Endothelial cell of umbilical vein (primary cell): ENCODE data around the gene LLGL2. TPM values are rescaled to one million over a fixed set of nuclear protein-coding genes. Genes with fewer than 3 reads are reported as not detected.

Experiments used
- BruUV-seq: library from RNA; stranded (reverse); fragments of 400-500 nt; replicated peaks from 2 replicates; lab custom pipeline; 2021; lab: Mats Ljungman, UMichigan
- CTCF ChIA-PET: fragments of 300-600, 350-600 bp; sonication (Branson Sonifier 250); formaldehyde crosslinking; loops from one replicate; lab custom pipeline; 2021; ENCODE audit warnings: antibody characterized with exemption, inconsistent platforms; lab: Charles Lee
- POLR2A ChIA-PET: fragments of 300-600, 350-600 bp; sonication (Branson Sonifier 250); formaldehyde crosslinking; loops from one replicate; lab custom pipeline; 2021; ENCODE audit warnings: antibody characterized with exemption, inconsistent platforms; lab: Charles Lee
- DNase-seq: peaks from one replicate; pipeline ENCODE4 v3.0.0-alpha.2; 2011; ENCODE audit warnings: low read depth, low spot score
- FAIRE-seq: peaks from 2 replicates; lab custom pipeline; 2011; peaks lifted over from hg19 to GRCh38; lab: Jason Lieb, UNC
- H2AFZ ChIP-seq: 2 replicates; pipeline ENCODE4 v1.6.0; 2012; ENCODE audit warnings: low read depth, low read length, control low read depth, inconsistent platforms
- H3K27ac ChIP-seq: 2 replicates; pipeline ENCODE4 v1.5.1; 2011; ENCODE audit warnings: low read depth, mild to moderate bottlenecking, control low read depth, low read length, moderate library complexity; ENCODE audit not compliant: insufficient read depth
- H3K27me3 ChIP-seq, 2 experiments: 2 replicates each; pipeline versions ENCODE4 v1.6.0 to v1.6.1; 2011; ENCODE audit warnings: low read length in 2 of 2, mixed read lengths in 1 of 2; ENCODE audit not compliant: control insufficient read depth in 2 of 2, insufficient read depth in 2 of 2
- H3K36me3 ChIP-seq, 2 experiments: 2 replicates in 1 of 2; 3 replicates in 1 of 2; pipeline ENCODE4 v1.5.1; 2011; ENCODE audit warnings: low read length in 2 of 2, mild to moderate bottlenecking in 1 of 2, moderate library complexity in 1 of 2; ENCODE audit not compliant: control insufficient read depth in 2 of 2, insufficient read depth in 2 of 2; ENCODE audit errors: extremely low read depth in 1 of 2
- H3K4me1 ChIP-seq: 3 replicates; pipeline ENCODE4 v1.5.1; 2011; ENCODE audit warnings: mild to moderate bottlenecking, low read length; ENCODE audit not compliant: control insufficient read depth, insufficient read depth; ENCODE audit errors: extremely low read depth
- H3K4me2 ChIP-seq: 2 replicates; pipeline ENCODE4 v1.6.1; 2011; ENCODE audit warnings: low read length, control low read depth, mixed read lengths; ENCODE audit not compliant: insufficient read depth
- H3K4me3 ChIP-seq, 3 experiments: fragments of 200-600 bp in 1 of 3; sonication (generic), shearing (Covaris generic) in 1 of 3; replicated peaks in 1 of 3; 2 replicates each; pipeline ENCODE4 v1.5.1; 2011 to 2016; ENCODE audit warnings: control low read depth in 3 of 3, low read length in 3 of 3, mild to moderate bottlenecking in 2 of 3, inconsistent platforms in 1 of 3, low read depth in 1 of 3, moderate library complexity in 1 of 3; ENCODE audit not compliant: insufficient read depth in 1 of 3
- H3K79me2 ChIP-seq: 2 replicates; pipeline ENCODE4 v1.6.0; 2012; ENCODE audit warnings: low read length, inconsistent platforms; ENCODE audit not compliant: control insufficient read depth, insufficient read depth
- H3K9ac ChIP-seq: replicated peaks from 2 replicates; pipeline ENCODE3; 2011; ENCODE audit warnings: low read length, control low read depth; ENCODE audit not compliant: insufficient read depth; ENCODE audit errors: extremely low read depth
- H3K9me1 ChIP-seq: replicated peaks from 3 replicates; pipeline ENCODE4 v1.6.0; 2011; ENCODE audit warnings: mild to moderate bottlenecking, low read length; ENCODE audit not compliant: control insufficient read depth, insufficient read depth; ENCODE audit errors: extremely low read depth
- H3K9me3 ChIP-seq: replicated peaks from 2 replicates; pipeline ENCODE4 v1.5.1; 2012; ENCODE audit warnings: low read length, inconsistent platforms; ENCODE audit not compliant: control insufficient read depth, insufficient read depth
- H4K20me1 ChIP-seq: replicated peaks from 2 replicates; pipeline ENCODE3; 2011; ENCODE audit warnings: mild to moderate bottlenecking, low read length; ENCODE audit not compliant: control insufficient read depth, insufficient read depth; ENCODE audit errors: extremely low read depth
- CTCF ChIP-seq, 2 donors: IDR thresholded peaks; 1 replicate in 1 of 2; 2 replicates in 1 of 2; pipeline ENCODE4 v1.5.1; 2011; ENCODE audit warnings: low read length in 2 of 2, mild to moderate bottlenecking in 2 of 2, moderate library complexity in 2 of 2, control low read depth in 1 of 2, inconsistent platforms in 1 of 2, low read depth in 1 of 2; ENCODE audit not compliant: insufficient read depth in 1 of 2; ENCODE audit errors: extremely low read depth in 1 of 2
- EZH2 ChIP-seq: IDR thresholded peaks from 2 replicates; pipeline ENCODE4 v1.6.1; 2012; ENCODE audit warnings: borderline replicate concordance, low read depth, mild to moderate bottlenecking, moderate library complexity, low read length, inconsistent platforms; ENCODE audit not compliant: severe bottlenecking
- FOS ChIP-seq: IDR thresholded peaks from 2 replicates; pipeline ENCODE4 v1.6.1; 2011; ENCODE audit warnings: mild to moderate bottlenecking, low read length, moderate library complexity, borderline replicate concordance; ENCODE audit not compliant: insufficient read depth
- GATA2 ChIP-seq: IDR thresholded peaks from 2 replicates; pipeline ENCODE4 v1.7.0; 2011; ENCODE audit warnings: low read depth, mild to moderate bottlenecking, moderate library complexity, mixed read lengths, low read length; ENCODE audit not compliant: insufficient read length, insufficient read depth
- JUN ChIP-seq: IDR thresholded peaks from 2 replicates; pipeline ENCODE4 v1.6.1; 2011; ENCODE audit warnings: borderline replicate concordance, low read depth; ENCODE audit not compliant: insufficient read length, insufficient read depth
- MAX ChIP-seq: IDR thresholded peaks from 2 replicates; pipeline ENCODE4 v1.6.1; 2011; ENCODE audit not compliant: insufficient read depth, insufficient read length
- MYC ChIP-seq: IDR thresholded peaks from one replicate; pipeline ENCODE4 v1.6.1; 2011; ENCODE audit warnings: mild to moderate bottlenecking, low read depth, low read length
- POLR2A ChIP-seq: IDR thresholded peaks from 2 replicates; pipeline ENCODE4 v1.6.1; 2012; ENCODE audit warnings: low read depth, mild to moderate bottlenecking, control low read depth, low read length
- POLR2AphosphoS5 ChIP-seq: IDR thresholded peaks from 2 replicates; pipeline ENCODE4 v1.6.1; 2012; ENCODE audit warnings: low read depth, mild to moderate bottlenecking, control low read depth, low read length, moderate library complexity; ENCODE audit not compliant: insufficient read depth
- dilution Hi-C: fragments of 300-500 bp; cut with MboI; formaldehyde crosslinking; loops from one replicate; pipeline ENCODE4 v1.15.0; 2019; ENCODE audit warnings: low sequenced_read_pairs; ENCODE audit not compliant: extremely low pct_ligation_motif_present
- intact Hi-C: fragments of 100-400 bp; cut with micrococcal nuclease; formaldehyde crosslinking; loops from one replicate; pipeline ENCODE4 v1.10.0; 2022
- polyA plus RNA-seq, 4 experiments: library from polyadenylated mRNA; depleted of rRNA in 3 of 4; stranded (reverse) in 3 of 4; unstranded in 1 of 4; fragments of >200 nt; gene quantifications; 2 replicates each; pipeline versions ENCODE4 v1.2.1 to v1.2.3, GENCODE V29; 2011 to 2012; ENCODE audit warnings: missing spikeins in 1 of 4
- total RNA-seq: library from RNA; stranded (reverse); gene quantifications from 2 replicates; pipeline ENCODE4 v1.2.3, GENCODE V29; 2021

LLGL2 gene
- total and polyA plus RNA-seq, 2 donors (not counting 3 experiments of a cell fraction or from before 2014, with no cell fraction given) = 5.3 to 5.4 TPM

- Histone ChIP-seq H2AFZ (no peak overlapping the region), H3K36me3 (no peaks in the 10 kb centered on the region), H3K27ac (no peak overlapping the region), H3K4me1 (no peaks in the 10 kb centered on the region), H3K79me2 (no peaks in the 10 kb centered on the region), H3K9me3 (no peaks in the 10 kb centered on the region), H4K20me1 (no peaks in the 10 kb centered on the region), H3K9ac (no peak overlapping the region), H3K27me3 (no peaks in the 10 kb centered on the region), H3K4me2 (no peak overlapping the region), H3K4me3 (no peak overlapping the region), H3K9me1 (no peaks in the 10 kb centered on the region)
- DNase-seq = no peak
- dilution Hi-C loops = no loop called here
- ChIA-PET POLR2A (no interaction called here), CTCF (no interaction called here)
- TF ChIP-seq JUN = no peak
- no peak for TF ChIP-seq EZH2
- no peak for TF ChIP-seq MYC
- no peak for TF ChIP-seq POLR2A
- no peak for TF ChIP-seq POLR2AphosphoS5
- intact Hi-C loops = no loop called here
- no TSS peak for BruUV-seq
- no peak for FAIRE-seq
Measured at GRCh38 chr17:75531721-75532072, 6.2 kb downstream of the LLGL2 start.

DNA sequence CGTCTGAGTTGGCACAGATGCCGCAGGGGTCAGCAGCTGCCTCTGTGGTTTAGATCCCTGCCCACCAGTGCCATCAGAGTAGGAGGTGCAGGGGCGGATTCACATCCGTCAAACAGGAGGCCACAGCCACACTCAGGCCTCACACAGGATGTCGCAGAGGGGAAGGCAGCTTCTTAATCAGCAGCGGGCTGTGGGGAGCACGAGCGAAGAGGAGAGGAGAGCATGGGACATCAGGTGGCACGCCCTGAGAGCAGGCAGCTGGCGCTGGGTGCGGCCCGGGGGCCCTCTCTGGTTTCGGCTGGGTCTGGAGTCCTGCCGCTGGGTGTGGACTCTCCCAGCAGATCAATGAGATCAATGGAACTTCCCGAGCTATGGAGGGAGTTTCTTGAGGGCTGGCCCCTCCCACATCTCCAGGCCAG, 9.6 kb downstream of the LLGL2 start:
- H2AFZ ChIP-seq = no peak overlapping the region
- no peak overlapping the region for H3K4me3 ChIP-seq
- no peak overlapping the region for H3K4me2 ChIP-seq
- no peak for DNase-seq
- H4K20me1 ChIP-seq = no peaks in the 10 kb centered on the region
- dilution Hi-C loops (no loop called here), intact Hi-C loops (no loop called here)
- CTCF ChIA-PET = interaction anchor here (1.0 kb wide), 1 partner anchor 15 kb away, joined by 3 read pairs; no protein-coding TSS in a partner anchor
- no peaks in the 10 kb centered on the region for H3K79me2 ChIP-seq
- POLR2A ChIA-PET = interaction anchor here (0.5 kb wide), 1 partner anchor 270 kb away, joined by 4 read pairs; no protein-coding TSS in a partner anchor
- H3K27me3 ChIP-seq = no peaks in the 10 kb centered on the region
- H3K36me3 ChIP-seq = no peaks in the 10 kb centered on the region
- no peak for TF ChIP-seq CTCF (IDR thresholded peaks at IDR 0.05; ENCODE audit: extremely low read depth in 1 of 2, insufficient read depth in 1 of 2, low read depth in 1 of 2, low read length in 2 of 2)
- TF ChIP-seq FOS = no peak
- no peak for TF ChIP-seq GATA2
- TF ChIP-seq MAX = no peak
- TF ChIP-seq MYC = no peak
- no peak for TF ChIP-seq JUN
- no peak for TF ChIP-seq POLR2AphosphoS5
- TF ChIP-seq EZH2 = no peak
- TF ChIP-seq POLR2A = no peak
- no peak overlapping the region for H3K27ac ChIP-seq
- H3K9me3 ChIP-seq = no peaks in the 10 kb centered on the region
- no peak overlapping the region for H3K9ac ChIP-seq
- no peaks in the 10 kb centered on the region for H3K4me1 ChIP-seq
- H3K9me1 ChIP-seq = no peaks in the 10 kb centered on the region
- FAIRE-seq = no peak
- BruUV-seq = no TSS peak
